ENCODE measurements around the gene KDM3B.

Gene KDM3B

GRCh38 chr5:138339091-138339456 lies 13.4 kb upstream of the KDM3B start:
- Histone ChIP-seq H3K79me2 (ENCODE audit: insufficient read depth, low read depth) (peaks cover 30% of the 10 kb centered on the region), H3K27ac (peak overlapping the region; percentile 92; the same call in 1 of the 2 replicates), H3K27me3 (ENCODE audit: insufficient read depth, low read depth) (no peaks in the 10 kb centered on the region), H3K36me3 (ENCODE audit: insufficient read depth) (no peaks in the 10 kb centered on the region), H3K4me2 (peak overlapping the region; percentile 97), H3K9ac (peak overlapping the region; percentile 98; the same call in 1 of the 2 replicates), H4K20me1 (ENCODE audit: insufficient read depth) (0 out of 2 replicates have a peak, but pooled peaks cover 2% of the 10 kb centered on the region), H3K4me1 (ENCODE audit: low read depth, poor library complexity, severe bottlenecking) (peaks cover 31% of the 10 kb centered on the region), H2AFZ (ENCODE audit: low read depth) (no peak overlapping the region), H3K4me3 (IDR thresholded peaks at IDR 0.05; ENCODE audit: insufficient read depth, low read depth, low read length) (no peak overlapping the region)
- TF ChIP-seq CTCF (conservative IDR thresholded peaks at IDR 0.05; ENCODE audit: low read depth, low read length): no peak

- peak overlapping the region; percentile 92; the same call in 1 of the 2 replicates for H3K27ac ChIP-seq
- no peaks in the 10 kb centered on the region for H3K36me3 ChIP-seq (ENCODE audit: insufficient read depth)
- no peak overlapping the region for H2AFZ ChIP-seq (ENCODE audit: low read depth)
- H3K9ac ChIP-seq: peak overlapping the region; percentile 98; the same call in 1 of the 2 replicates
- H3K4me3 ChIP-seq (IDR thresholded peaks at IDR 0.05; ENCODE audit: insufficient read depth, low read depth, low read length): no peak overlapping the region
- peak overlapping the region; percentile 97 for H3K4me2 ChIP-seq
- TF ChIP-seq CTCF (conservative IDR thresholded peaks at IDR 0.05; ENCODE audit: low read depth, low read length): no peak
- 0 out of 2 replicates have a peak, but pooled peaks cover 2% of the 10 kb centered on the region for H4K20me1 ChIP-seq (ENCODE audit: insufficient read depth)
- H3K27me3 ChIP-seq (ENCODE audit: insufficient read depth, low read depth): no peaks in the 10 kb centered on the region
- peaks cover 30% of the 10 kb centered on the region for H3K79me2 ChIP-seq (ENCODE audit: insufficient read depth, low read depth)
- H3K4me1 ChIP-seq (ENCODE audit: low read depth, poor library complexity, severe bottlenecking): peaks cover 31% of the 10 kb centered on the region
Measured at GRCh38 chr5:138339464-138339863, 13.0 kb upstream of the KDM3B start.

- Histone ChIP-seq H3K27ac (no peak overlapping the region), H3K4me1 (ENCODE audit: low read depth, poor library complexity, severe bottlenecking) (peaks cover 31% of the 10 kb centered on the region), H3K79me2 (ENCODE audit: insufficient read depth, low read depth) (peaks cover 30% of the 10 kb centered on the region), H3K9ac (no peak overlapping the region; the same call in 1 of the 2 replicates), H4K20me1 (ENCODE audit: insufficient read depth) (0 out of 2 replicates have a peak, but pooled peaks cover 2% of the 10 kb centered on the region), H3K4me2 (peak overlapping the region; percentile 97; the same call in 1 of the 2 replicates), H2AFZ (ENCODE audit: low read depth) (no peak overlapping the region), H3K4me3 (IDR thresholded peaks at IDR 0.05; ENCODE audit: insufficient read depth, low read depth, low read length) (no peak overlapping the region), H3K27me3 (ENCODE audit: insufficient read depth, low read depth) (no peaks in the 10 kb centered on the region), H3K36me3 (ENCODE audit: insufficient read depth) (no peaks in the 10 kb centered on the region)
- TF ChIP-seq CTCF (conservative IDR thresholded peaks at IDR 0.05; ENCODE audit: low read depth, low read length): no peak
Measured at GRCh38 chr5:138340008-138340407, 12.5 kb upstream of the KDM3B start.

GRCh38 chr5:138344887-138345622 lies 7.4 kb upstream of the KDM3B start:
- H2AFZ ChIP-seq (ENCODE audit: low read depth): no peak overlapping the region
- H3K36me3 ChIP-seq (ENCODE audit: insufficient read depth): peaks cover 5% of the 10 kb centered on the region; the same call in 1 of the 2 replicates
- peaks cover 14% of the 10 kb centered on the region; the same call in 1 of the 2 replicates for H3K79me2 ChIP-seq (ENCODE audit: insufficient read depth, low read depth)
- no peak overlapping the region for H3K4me2 ChIP-seq
- no peak overlapping the region for H3K9ac ChIP-seq
- H3K27ac ChIP-seq: no peak overlapping the region
- no peak overlapping the region for H3K4me3 ChIP-seq (IDR thresholded peaks at IDR 0.05; ENCODE audit: insufficient read depth, low read depth, low read length)
- H3K27me3 ChIP-seq (ENCODE audit: insufficient read depth, low read depth): no peaks in the 10 kb centered on the region
- H3K4me1 ChIP-seq (ENCODE audit: low read depth, poor library complexity, severe bottlenecking): peaks cover 8% of the 10 kb centered on the region
- H4K20me1 ChIP-seq (ENCODE audit: insufficient read depth): no peaks in the 10 kb centered on the region
- no peak for TF ChIP-seq CTCF (conservative IDR thresholded peaks at IDR 0.05; ENCODE audit: low read depth, low read length)

Measured in KMS-11 (cell line).